MM.1S (cell line): ENCODE measurements around the gene ADGRV1.

ENCODE experiments used
- EZH2 ChIP-seq: fragments of 300-600 bp; sonication (generic); optimal IDR thresholded peaks from 2 replicates; pipeline ENCODE3; 2017; ENCODE audit warnings: low read depth, mild to moderate bottlenecking, antibody characterized with exemption, low read length, mixed read lengths
- TF ChIP-seq, protein P1 (sequence below): fragments of 300-600 bp; sonication (generic); IDR thresholded peaks from 2 replicates; pipeline ENCODE4 v1.5.1; 2016; ENCODE audit warnings: antibody characterized with exemption, low read length, mixed read lengths

DNA sequence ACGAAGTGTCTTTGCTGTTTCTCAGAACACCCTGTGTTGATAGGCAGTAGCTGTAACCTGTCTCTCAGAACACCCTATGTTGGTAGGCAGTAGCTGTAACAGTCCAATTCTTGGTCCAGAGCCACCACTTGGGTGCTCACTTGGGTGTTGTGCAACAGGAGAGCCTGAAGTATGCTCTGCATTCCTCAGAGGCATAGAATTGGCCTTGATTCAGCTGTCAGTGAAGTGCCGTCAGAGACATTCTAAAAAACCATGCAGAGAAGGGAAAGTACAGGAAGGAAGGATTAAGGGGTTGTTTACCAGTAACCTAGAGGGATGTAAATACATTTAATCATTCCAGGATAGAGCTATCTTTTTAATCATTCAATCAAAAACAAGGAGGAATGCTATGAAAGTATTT lies 593.4 kb downstream of the ADGRV1 start:
- TF ChIP-seq, protein P1, sequence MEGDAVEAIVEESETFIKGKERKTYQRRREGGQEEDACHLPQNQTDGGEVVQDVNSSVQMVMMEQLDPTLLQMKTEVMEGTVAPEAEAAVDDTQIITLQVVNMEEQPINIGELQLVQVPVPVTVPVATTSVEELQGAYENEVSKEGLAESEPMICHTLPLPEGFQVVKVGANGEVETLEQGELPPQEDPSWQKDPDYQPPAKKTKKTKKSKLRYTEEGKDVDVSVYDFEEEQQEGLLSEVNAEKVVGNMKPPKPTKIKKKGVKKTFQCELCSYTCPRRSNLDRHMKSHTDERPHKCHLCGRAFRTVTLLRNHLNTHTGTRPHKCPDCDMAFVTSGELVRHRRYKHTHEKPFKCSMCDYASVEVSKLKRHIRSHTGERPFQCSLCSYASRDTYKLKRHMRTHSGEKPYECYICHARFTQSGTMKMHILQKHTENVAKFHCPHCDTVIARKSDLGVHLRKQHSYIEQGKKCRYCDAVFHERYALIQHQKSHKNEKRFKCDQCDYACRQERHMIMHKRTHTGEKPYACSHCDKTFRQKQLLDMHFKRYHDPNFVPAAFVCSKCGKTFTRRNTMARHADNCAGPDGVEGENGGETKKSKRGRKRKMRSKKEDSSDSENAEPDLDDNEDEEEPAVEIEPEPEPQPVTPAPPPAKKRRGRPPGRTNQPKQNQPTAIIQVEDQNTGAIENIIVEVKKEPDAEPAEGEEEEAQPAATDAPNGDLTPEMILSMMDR, result no peak
- no peak for TF ChIP-seq EZH2
